HEK293 (cell line): ENCODE data around the gene TIMM13.

Experiments
- KLF1 ChIP-seq: fragments of 450-650 bp; formaldehyde crosslinking; IDR thresholded peaks from 2 replicates; pipeline ENCODE4 v1.5.1; 2016; ENCODE audit warnings: missing biosample characterization, missing genetic modification characterization
- KLF16 ChIP-seq: fragments of 450-650 bp; formaldehyde crosslinking; IDR thresholded peaks from 2 replicates; pipeline ENCODE4 v1.5.1; 2017; ENCODE audit warnings: missing biosample characterization, missing genetic modification characterization
- KLF8 ChIP-seq: fragments of 450-650 bp; formaldehyde crosslinking; IDR thresholded peaks from 2 replicates; pipeline ENCODE4 v1.5.1; 2016; ENCODE audit warnings: missing biosample characterization, missing genetic modification characterization
- MYNN ChIP-seq: fragments of 450-650 bp; formaldehyde crosslinking; IDR thresholded peaks from 2 replicates; pipeline ENCODE4 v1.5.1; 2016; ENCODE audit warnings: missing biosample characterization, missing genetic modification characterization, borderline replicate concordance
- PRDM1 ChIP-seq: fragments of 450-650 bp; formaldehyde crosslinking; IDR thresholded peaks from 2 replicates; pipeline ENCODE4; 2016; ENCODE audit warnings: missing biosample characterization, missing genetic modification characterization
- SCRT2 ChIP-seq: fragments of 450-650 bp; formaldehyde crosslinking; IDR thresholded peaks from 2 replicates; pipeline ENCODE4 v1.5.1; 2016; ENCODE audit warnings: missing biosample characterization, missing genetic modification characterization
- SP7 ChIP-seq: fragments of 450-650 bp; formaldehyde crosslinking; IDR thresholded peaks from 2 replicates; pipeline ENCODE4 v1.5.1; 2016; ENCODE audit warnings: missing biosample characterization, missing genetic modification characterization
- TRIM28 ChIP-seq: IDR thresholded peaks from 2 replicates; pipeline ENCODE4 v1.6.1; 2011; ENCODE audit warnings: low read length, control low read depth, borderline replicate concordance
- WT1 ChIP-seq: fragments of 450-650 bp; formaldehyde crosslinking; IDR thresholded peaks from 2 replicates; pipeline ENCODE4 v1.5.1; 2016; ENCODE audit warnings: missing biosample characterization, missing genetic modification characterization
- YY2 ChIP-seq: fragments of 450-650 bp; formaldehyde crosslinking; IDR thresholded peaks from 2 replicates; pipeline ENCODE4 v1.5.1; 2016; ENCODE audit warnings: missing biosample characterization, missing genetic modification characterization
- ZBTB17 ChIP-seq: fragments of 450-650 bp; formaldehyde crosslinking; IDR thresholded peaks from 2 replicates; pipeline ENCODE4 v1.5.1; 2016; ENCODE audit warnings: missing biosample characterization, missing genetic modification characterization
- ZBTB21 ChIP-seq: fragments of 450-650 bp; formaldehyde crosslinking; IDR thresholded peaks from 2 replicates; pipeline ENCODE4 v1.5.1; 2017; ENCODE audit warnings: missing biosample characterization, missing genetic modification characterization
- ZNF132 ChIP-seq: fragments of 450-650 bp; formaldehyde crosslinking; IDR thresholded peaks from 2 replicates; pipeline ENCODE4 v1.5.1; 2017; ENCODE audit warnings: missing biosample characterization, missing genetic modification characterization, borderline replicate concordance
- ZNF174 ChIP-seq: fragments of 450-650 bp; formaldehyde crosslinking; IDR thresholded peaks from 2 replicates; pipeline ENCODE4 v1.5.0; 2017; ENCODE audit warnings: missing biosample characterization, mild to moderate bottlenecking, missing genetic modification characterization
- ZNF24 ChIP-seq: fragments of 450-650 bp; formaldehyde crosslinking; IDR thresholded peaks from 2 replicates; pipeline ENCODE4 v1.5.1; 2016; ENCODE audit warnings: missing biosample characterization, missing genetic modification characterization
- ZNF266 ChIP-seq: fragments of 450-650 bp; formaldehyde crosslinking; IDR thresholded peaks from 2 replicates; pipeline ENCODE4 v1.5.1; 2016; ENCODE audit warnings: missing biosample characterization, missing genetic modification characterization, low read depth
- ZNF335 ChIP-seq: fragments of 450-650 bp; formaldehyde crosslinking; conservative IDR thresholded peaks from 2 replicates; pipeline ENCODE4 v1.5.1; 2016; ENCODE audit warnings: missing biosample characterization, missing genetic modification characterization
- ZNF366 ChIP-seq: fragments of 450-650 bp; formaldehyde crosslinking; conservative IDR thresholded peaks from 2 replicates; pipeline ENCODE4 v1.5.1; 2016; ENCODE audit warnings: missing biosample characterization, missing genetic modification characterization
- ZNF530 ChIP-seq: fragments of 450-650 bp; formaldehyde crosslinking; IDR thresholded peaks from 2 replicates; pipeline ENCODE4 v1.5.1; 2016; ENCODE audit warnings: low read depth, missing biosample characterization, missing genetic modification characterization
- ZNF560 ChIP-seq: fragments of 450-650 bp; formaldehyde crosslinking; IDR thresholded peaks from 2 replicates; pipeline ENCODE4 v1.5.1; 2017; ENCODE audit warnings: missing biosample characterization, missing genetic modification characterization, borderline replicate concordance
- ZNF610 ChIP-seq: fragments of 450-650 bp; formaldehyde crosslinking; IDR thresholded peaks from 2 replicates; pipeline ENCODE4 v1.5.1; 2016; ENCODE audit warnings: missing biosample characterization, missing genetic modification characterization, borderline replicate concordance
- ZNF623 ChIP-seq: fragments of 450-650 bp; formaldehyde crosslinking; IDR thresholded peaks from 2 replicates; pipeline ENCODE4 v1.5.1; 2016; ENCODE audit warnings: missing biosample characterization, missing genetic modification characterization
- ZNF626 ChIP-seq: fragments of 450-650 bp; sonication (Bioruptor Pico); formaldehyde crosslinking; IDR thresholded peaks from 2 replicates; pipeline ENCODE4 v1.5.1; 2018; ENCODE audit warnings: missing biosample characterization, missing genetic modification characterization, inconsistent platforms
- ZNF776 ChIP-seq: fragments of 450-650 bp; formaldehyde crosslinking; IDR thresholded peaks from 2 replicates; pipeline ENCODE4 v1.5.0; 2017; ENCODE audit warnings: missing biosample characterization, missing genetic modification characterization, borderline replicate concordance
- ZNF843 ChIP-seq: fragments of 450-650 bp; formaldehyde crosslinking; IDR thresholded peaks from 2 replicates; pipeline ENCODE4 v1.5.1; 2016; ENCODE audit warnings: missing biosample characterization, missing genetic modification characterization
- ZSCAN30 ChIP-seq: fragments of 450-650 bp; IDR thresholded peaks from 2 replicates; pipeline ENCODE4 v1.5.1; 2018; ENCODE audit warnings: missing biosample characterization, mild to moderate bottlenecking, missing genetic modification characterization, moderate library complexity
- ZXDB ChIP-seq: fragments of 450-650 bp; formaldehyde crosslinking; IDR thresholded peaks from 2 replicates; pipeline ENCODE4 v1.5.1; 2016; ENCODE audit warnings: missing biosample characterization, missing genetic modification characterization
- TF ChIP-seq, protein P1 (sequence below): fragments of 450-650 bp; formaldehyde crosslinking; IDR thresholded peaks from 2 replicates; pipeline ENCODE4 v1.5.1; 2016; ENCODE audit warnings: missing biosample characterization, missing genetic modification characterization
- TF ChIP-seq, protein P2 (sequence below): fragments of 450-650 bp; formaldehyde crosslinking; IDR thresholded peaks from 2 replicates; pipeline ENCODE4 v1.5.1; 2016; ENCODE audit warnings: missing biosample characterization, missing genetic modification characterization
- TF ChIP-seq, protein P3 (sequence below): fragments of 450-650 bp; formaldehyde crosslinking; IDR thresholded peaks from 2 replicates; pipeline ENCODE4 v1.5.1; 2016; ENCODE audit warnings: missing biosample characterization, missing genetic modification characterization
- TF ChIP-seq, protein P4 (sequence below): fragments of 450-650 bp; formaldehyde crosslinking; IDR thresholded peaks from 2 replicates; pipeline ENCODE4 v1.5.1; 2016; ENCODE audit warnings: missing biosample characterization, missing genetic modification characterization
- TF ChIP-seq, protein P5 (sequence below): fragments of 450-650 bp; formaldehyde crosslinking; optimal IDR thresholded peaks from 2 replicates; pipeline ENCODE3; 2016; ENCODE audit warnings: missing biosample characterization, mild to moderate bottlenecking, missing genetic modification characterization
- TF ChIP-seq, protein P6 (sequence below): fragments of 450-650 bp; IDR thresholded peaks from 2 replicates; pipeline ENCODE4 v1.5.1; 2018; ENCODE audit warnings: missing biosample characterization, missing genetic modification characterization

TIMM13 gene

DNA sequence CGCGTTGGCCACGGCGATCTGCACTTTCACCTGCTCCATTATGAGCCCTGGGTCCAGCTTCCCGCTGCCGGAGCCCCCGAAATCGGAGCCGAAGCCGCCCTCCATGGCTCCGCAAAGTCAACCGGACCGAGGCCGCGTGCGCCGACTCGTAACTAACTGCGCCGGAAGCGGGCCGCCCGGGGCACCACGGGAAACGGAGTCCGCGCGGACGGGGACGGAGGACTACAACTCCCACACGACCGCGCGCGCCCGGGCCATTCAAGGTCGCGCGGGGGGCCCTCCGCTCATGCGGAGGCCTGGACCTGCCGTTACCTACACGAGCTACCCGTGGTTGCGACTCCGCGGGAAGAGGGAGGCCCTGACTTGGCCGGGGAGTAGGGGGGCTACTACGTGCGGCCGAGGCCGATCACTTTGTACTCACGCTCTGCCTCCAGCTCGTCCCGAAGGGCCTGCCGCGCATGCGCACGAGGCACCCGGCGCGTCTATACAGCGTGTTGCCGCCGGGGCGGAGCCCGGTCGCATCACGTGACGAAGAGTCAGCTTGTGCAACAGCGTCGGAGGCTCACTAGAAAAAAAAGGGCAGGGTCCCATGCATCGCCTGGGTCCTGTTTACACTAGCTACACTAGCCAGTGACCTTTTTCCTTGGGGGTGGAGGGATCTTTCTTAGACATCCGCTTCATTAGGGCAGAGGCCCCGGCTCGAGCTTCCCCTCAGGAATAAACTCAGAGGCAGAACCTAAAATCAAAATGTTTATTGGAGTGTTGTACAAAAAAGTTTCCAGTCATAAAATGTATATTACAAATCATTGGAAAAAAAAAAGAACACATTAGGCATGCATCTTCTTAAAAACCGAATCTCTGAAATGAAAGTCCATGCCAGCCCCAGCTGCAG is at the start of gene TIMM13 (continued):
- TF ChIP-seq, protein P1, sequence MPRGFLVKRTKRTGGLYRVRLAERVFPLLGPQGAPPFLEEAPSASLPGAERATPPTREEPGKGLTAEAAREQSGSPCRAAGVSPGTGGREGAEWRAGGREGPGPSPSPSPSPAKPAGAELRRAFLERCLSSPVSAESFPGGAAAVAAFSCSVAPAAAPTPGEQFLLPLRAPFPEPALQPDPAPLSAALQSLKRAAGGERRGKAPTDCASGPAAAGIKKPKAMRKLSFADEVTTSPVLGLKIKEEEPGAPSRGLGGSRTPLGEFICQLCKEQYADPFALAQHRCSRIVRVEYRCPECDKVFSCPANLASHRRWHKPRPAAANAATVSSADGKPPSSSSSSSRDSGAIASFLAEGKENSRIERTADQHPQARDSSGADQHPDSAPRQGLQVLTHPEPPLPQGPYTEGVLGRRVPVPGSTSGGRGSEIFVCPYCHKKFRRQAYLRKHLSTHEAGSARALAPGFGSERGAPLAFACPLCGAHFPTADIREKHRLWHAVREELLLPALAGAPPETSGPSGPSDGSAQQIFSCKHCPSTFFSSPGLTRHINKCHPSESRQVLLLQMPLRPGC (tag by site-specific recombination): no peak
- no peak for TF ChIP-seq ZNF174
- TF ChIP-seq ZNF560 (tag by site-specific recombination): no peak
- TF ChIP-seq ZNF24 (tag by site-specific recombination): peak; percentile 63
- peak; percentile 65 for TF ChIP-seq ZNF610 (tag by site-specific recombination)
- peak; percentile 70 for TF ChIP-seq ZNF843 (tag by site-specific recombination)
- TF ChIP-seq, protein P2, sequence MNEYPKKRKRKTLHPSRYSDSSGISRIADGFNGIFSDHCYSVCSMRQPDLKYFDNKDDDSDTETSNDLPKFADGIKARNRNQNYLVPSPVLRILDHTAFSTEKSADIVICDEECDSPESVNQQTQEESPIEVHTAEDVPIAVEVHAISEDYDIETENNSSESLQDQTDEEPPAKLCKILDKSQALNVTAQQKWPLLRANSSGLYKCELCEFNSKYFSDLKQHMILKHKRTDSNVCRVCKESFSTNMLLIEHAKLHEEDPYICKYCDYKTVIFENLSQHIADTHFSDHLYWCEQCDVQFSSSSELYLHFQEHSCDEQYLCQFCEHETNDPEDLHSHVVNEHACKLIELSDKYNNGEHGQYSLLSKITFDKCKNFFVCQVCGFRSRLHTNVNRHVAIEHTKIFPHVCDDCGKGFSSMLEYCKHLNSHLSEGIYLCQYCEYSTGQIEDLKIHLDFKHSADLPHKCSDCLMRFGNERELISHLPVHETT (tag by site-specific recombination): peak; percentile 78
- TF ChIP-seq ZNF335 (tag by site-specific recombination): peak; percentile 99
- TF ChIP-seq MYNN (tag by site-specific recombination): no peak
- TF ChIP-seq, protein P3, sequence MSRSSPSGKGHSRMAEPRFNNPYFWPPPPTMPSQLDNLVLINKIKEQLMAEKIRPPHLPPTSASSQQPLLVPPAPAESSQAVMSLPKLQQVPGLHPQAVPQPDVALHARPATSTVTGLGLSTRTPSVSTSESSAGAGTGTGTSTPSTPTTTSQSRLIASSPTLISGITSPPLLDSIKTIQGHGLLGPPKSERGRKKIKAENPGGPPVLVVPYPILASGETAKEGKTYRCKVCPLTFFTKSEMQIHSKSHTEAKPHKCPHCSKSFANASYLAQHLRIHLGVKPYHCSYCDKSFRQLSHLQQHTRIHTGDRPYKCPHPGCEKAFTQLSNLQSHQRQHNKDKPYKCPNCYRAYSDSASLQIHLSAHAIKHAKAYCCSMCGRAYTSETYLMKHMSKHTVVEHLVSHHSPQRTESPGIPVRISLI: peak; percentile 98
- 0 out of 2 replicates have a peak, but pooled peaks have one; percentile 6 for TF ChIP-seq ZSCAN30 (tag by site-specific recombination)
- TF ChIP-seq, protein P4, sequence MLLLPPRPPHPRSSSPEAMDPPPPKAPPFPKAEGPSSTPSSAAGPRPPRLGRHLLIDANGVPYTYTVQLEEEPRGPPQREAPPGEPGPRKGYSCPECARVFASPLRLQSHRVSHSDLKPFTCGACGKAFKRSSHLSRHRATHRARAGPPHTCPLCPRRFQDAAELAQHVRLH: 0 out of 2 replicates have a peak, but pooled peaks have one; percentile 21
- no peak for TF ChIP-seq ZNF530 (tag by site-specific recombination)
- no peak for TF ChIP-seq ZNF776 (tag by site-specific recombination)
- TF ChIP-seq KLF16 (tag by site-specific recombination): peak; percentile 73; the same call in 1 of the 2 replicates
- TF ChIP-seq ZBTB21 (tag by site-specific recombination): no peak; the same call in 1 of the 2 replicates
- TF ChIP-seq, protein P5, sequence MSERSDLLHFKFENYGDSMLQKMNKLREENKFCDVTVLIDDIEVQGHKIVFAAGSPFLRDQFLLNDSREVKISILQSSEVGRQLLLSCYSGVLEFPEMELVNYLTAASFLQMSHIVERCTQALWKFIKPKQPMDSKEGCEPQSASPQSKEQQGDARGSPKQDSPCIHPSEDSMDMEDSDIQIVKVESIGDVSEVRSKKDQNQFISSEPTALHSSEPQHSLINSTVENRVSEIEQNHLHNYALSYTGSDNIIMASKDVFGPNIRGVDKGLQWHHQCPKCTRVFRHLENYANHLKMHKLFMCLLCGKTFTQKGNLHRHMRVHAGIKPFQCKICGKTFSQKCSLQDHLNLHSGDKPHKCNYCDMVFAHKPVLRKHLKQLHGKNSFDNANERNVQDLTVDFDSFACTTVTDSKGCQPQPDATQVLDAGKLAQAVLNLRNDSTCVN: peak; percentile 85
- peak; percentile 70 for TF ChIP-seq KLF8
- TF ChIP-seq KLF1: peak; percentile 63; the same call in 1 of the 2 replicates
- TF ChIP-seq SCRT2 (tag by site-specific recombination): peak; percentile 95
- peak; percentile 62 for TF ChIP-seq ZBTB17 (tag by site-specific recombination)
- no peak for TF ChIP-seq TRIM28
- no peak for TF ChIP-seq PRDM1 (tag by site-specific recombination)
- TF ChIP-seq SP7 (tag by site-specific recombination): peak; percentile 49
- TF ChIP-seq ZXDB: peak; percentile 94
- TF ChIP-seq WT1 (tag by site-specific recombination): 0 out of 2 replicates have a peak, but pooled peaks have one; percentile 25
- TF ChIP-seq YY2 (tag by site-specific recombination): peak; percentile 70
- TF ChIP-seq ZNF266 (tag by site-specific recombination): no peak
- TF ChIP-seq ZNF132 (tag by site-specific recombination): no peak
- TF ChIP-seq, protein P6, sequence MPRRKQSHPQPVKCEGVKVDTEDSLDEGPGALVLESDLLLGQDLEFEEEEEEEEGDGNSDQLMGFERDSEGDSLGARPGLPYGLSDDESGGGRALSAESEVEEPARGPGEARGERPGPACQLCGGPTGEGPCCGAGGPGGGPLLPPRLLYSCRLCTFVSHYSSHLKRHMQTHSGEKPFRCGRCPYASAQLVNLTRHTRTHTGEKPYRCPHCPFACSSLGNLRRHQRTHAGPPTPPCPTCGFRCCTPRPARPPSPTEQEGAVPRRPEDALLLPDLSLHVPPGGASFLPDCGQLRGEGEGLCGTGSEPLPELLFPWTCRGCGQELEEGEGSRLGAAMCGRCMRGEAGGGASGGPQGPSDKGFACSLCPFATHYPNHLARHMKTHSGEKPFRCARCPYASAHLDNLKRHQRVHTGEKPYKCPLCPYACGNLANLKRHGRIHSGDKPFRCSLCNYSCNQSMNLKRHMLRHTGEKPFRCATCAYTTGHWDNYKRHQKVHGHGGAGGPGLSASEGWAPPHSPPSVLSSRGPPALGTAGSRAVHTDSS: no peak
- TF ChIP-seq ZNF366 (tag by site-specific recombination): 0 out of 2 replicates have a peak, but pooled peaks have one; percentile 13
- TF ChIP-seq ZNF623 (tag by site-specific recombination): peak; percentile 9; the same call in 1 of the 2 replicates
- TF ChIP-seq ZNF626: no peak
